ENCODE measurements around the gene GLUL. TPM values are rescaled to one million over a fixed set of nuclear protein-coding genes. Genes with fewer than 3 reads are reported as not detected.

The GLUL gene
- total and polyA plus RNA-seq, 2 of the 4 experiments (the other 2 are of a cell fraction), result 131 to 385 TPM

GRCh38 chr1:182339684-182340083 is 51.9 kb downstream of the GLUL start:
- H3K36me3 ChIP-seq (ENCODE audit: control insufficient read depth, insufficient read depth, low read length), result no peaks in the 10 kb centered on the region
- BruUV-seq (replicated peaks), result no TSS peak
- no peak overlapping the region for H3K56ac ChIP-seq (ENCODE audit: extremely low read depth, insufficient read depth, low read length)
- no peaks in the 10 kb centered on the region for H3K9me1 ChIP-seq (ENCODE audit: insufficient read depth, low read length)
- H3K14ac ChIP-seq (replicated peaks; ENCODE audit: low read depth, low read length), result no peak overlapping the region
- no peak for ATAC-seq (ENCODE audit: low read depth)
- WGBS, 2 experiments (ENCODE audit: extremely low coverage in 2 of 2, insufficient read length in 1 of 2), result 33% methylated on average over 1 of the region's 8 CpGs; no CpG with 5 or more reads in 1 of the 2 experiments
- H3K4me1 ChIP-seq (ENCODE audit: control insufficient read depth, insufficient read depth, low read length), result no peaks in the 10 kb centered on the region
- H4K8ac ChIP-seq (ENCODE audit: low read depth in 2 of 2, low read length in 2 of 2), result no peak overlapping the region
- no peaks in the 10 kb centered on the region for H3K9me3 ChIP-seq (ENCODE audit: control insufficient read depth, insufficient read depth, low read length)
- H4K91ac ChIP-seq (ENCODE audit: insufficient read depth, low read depth, low read length), result no peak overlapping the region
- H4K5ac ChIP-seq (ENCODE audit: low read depth, low read length), result no peak overlapping the region
- H3K27ac ChIP-seq (ENCODE audit: insufficient read depth, low read length), result no peak overlapping the region
- no peak overlapping the region for H3K18ac ChIP-seq (ENCODE audit: low read depth, low read length)
- TF ChIP-seq MAFK (IDR thresholded peaks at IDR 0.05; ENCODE audit: low read depth, low read length) (no peak), CEBPB (IDR thresholded peaks at IDR 0.05; ENCODE audit: low read depth, low read length) (no peak), MXI1 (IDR thresholded peaks at IDR 0.05; ENCODE audit: borderline replicate concordance, low read depth, low read length) (no peak), RCOR1 (IDR thresholded peaks at IDR 0.05; ENCODE audit: insufficient replicate concordance, low read length) (no peak), POLR2A (IDR thresholded peaks at IDR 0.05; ENCODE audit: low read depth, low read length) (no peak), RFX5 (IDR thresholded peaks at IDR 0.05; ENCODE audit: low read depth, low read length) (no peak), MAZ (IDR thresholded peaks at IDR 0.05; ENCODE audit: borderline replicate concordance, low read depth, low read length) (no peak), SMC3 (IDR thresholded peaks at IDR 0.05; ENCODE audit: low read depth, low read length) (no peak), BHLHE40 (IDR thresholded peaks at IDR 0.05; ENCODE audit: low read depth, low read length) (no peak), RAD21 (IDR thresholded peaks at IDR 0.05; ENCODE audit: low read length) (no peak), ELK1 (IDR thresholded peaks at IDR 0.05; ENCODE audit: borderline replicate concordance, low read depth, low read length) (no peak), CHD1 (IDR thresholded peaks at IDR 0.05; ENCODE audit: low read depth, low read length) (no peak), CTCF (conservative IDR thresholded peaks at IDR 0.05; ENCODE audit: low read depth, low read length) (no peak), NFE2L2 (IDR thresholded peaks at IDR 0.05; ENCODE audit: low read depth, low read length) (no peak)
- H3K79me1 ChIP-seq (ENCODE audit: low read depth in 1 of 2, low read length in 2 of 2), result no peaks in the 10 kb centered on the region
- CTCF ChIA-PET, result no interaction called here
- H2BK5ac ChIP-seq (ENCODE audit: low read depth, low read length, poor library complexity, severe bottlenecking), result no peak overlapping the region
- no peak overlapping the region for H2BK120ac ChIP-seq (ENCODE audit: low read depth, low read length)
- H3K27me3 ChIP-seq (ENCODE audit: control insufficient read depth, insufficient read depth, low read length), result no peaks in the 10 kb centered on the region; the same call in 1 of the 2 replicates
- no peak overlapping the region for H2AFZ ChIP-seq (replicated peaks; ENCODE audit: low read length, poor library complexity)
- H2AK9ac ChIP-seq (replicated peaks; ENCODE audit: low read depth, low read length, poor library complexity), result no peak overlapping the region
- DNase-seq, result no peak
- POLR2A ChIA-PET (ENCODE audit: unreplicated experiment), result no interaction called here
- in situ Hi-C loops (cut with MboI; ENCODE audit: low sequenced_read_pairs), result no loop called here
- H3K4me3 ChIP-seq (ENCODE audit: insufficient read depth, low read depth, low read length), result no peak overlapping the region
- no peak overlapping the region for H3K4ac ChIP-seq (ENCODE audit: low read depth, low read length)
- H4K20me1 ChIP-seq (ENCODE audit: insufficient read depth, low read length), result no peaks in the 10 kb centered on the region
- intact Hi-C loops (cut with micrococcal nuclease), result no loop called here
- H2BK15ac ChIP-seq (ENCODE audit: low read depth, low read length), result no peak overlapping the region
- no peak overlapping the region for H3K23ac ChIP-seq (ENCODE audit: low read depth, low read length)
- H2AK5ac ChIP-seq (ENCODE audit: low read depth, low read length), result no peak overlapping the region
- dilution Hi-C loops (cut with HindIII; ENCODE audit: low sequenced_read_pairs, unreplicated experiment), result no loop called here
- no peak overlapping the region for H3K9ac ChIP-seq (ENCODE audit: low read depth, low read length)
- H2BK20ac ChIP-seq (ENCODE audit: low read depth, low read length), result no peak overlapping the region
- H3K4me2 ChIP-seq (ENCODE audit: low read depth, low read length), result no peak overlapping the region
